SW 1271 (cell line): ENCODE data around the gene ERG.

Experiments used
- DNase-seq, 2 experiments: peaks; one replicate each; lab custom pipeline; 2025; lab: John Stamatoyannopoulos, UW

The ERG gene

GRCh38 chr21:38498057-38498833 lies at the start of gene ERG:
TSS of gene ERG (minus strand) at chr21:38498477. CDS start at chr21:38498380, 97 bp downstream.
- DNase-seq: no peak

GRCh38 chr21:38544661-38545060 lies 46.4 kb upstream of the ERG start:
- DNase-seq: no peak

GRCh38 chr21:38542263-38542662 lies 44.0 kb upstream of the ERG start:
- no peak for DNase-seq

GRCh38 chr21:38538353-38538752 lies 40.1 kb upstream of the ERG start:
- no peak for DNase-seq

- DNase-seq: no peak
Observed at GRCh38 chr21:38534591-38534990, 36.3 kb upstream of the ERG start.

GRCh38 chr21:38533887-38534286 lies 35.6 kb upstream of the ERG start:
- no peak for DNase-seq

GRCh38 chr21:38531591-38531990 lies 33.3 kb upstream of the ERG start:
- no peak for DNase-seq

- DNase-seq: no peak
Observed at GRCh38 chr21:38531039-38531541, 32.8 kb upstream of the ERG start.

GRCh38 chr21:38527737-38528136 lies 29.5 kb upstream of the ERG start:
- no peak for DNase-seq

GRCh38 chr21:38525454-38525853 lies 27.2 kb upstream of the ERG start:
- no peak for DNase-seq

- no peak for DNase-seq
Observed at GRCh38 chr21:38524168-38525153, 26.2 kb upstream of the ERG start.

- no peak for DNase-seq
Observed at GRCh38 chr21:38520511-38520910, 22.2 kb upstream of the ERG start.

GRCh38 chr21:38511662-38512243 lies 13.5 kb upstream of the ERG start:
- no peak for DNase-seq

- no peak for DNase-seq
Observed at GRCh38 chr21:38511198-38511597, 12.9 kb upstream of the ERG start.

GRCh38 chr21:38507374-38507942 lies 9.2 kb upstream of the ERG start:
- no peak for DNase-seq

GRCh38 chr21:38506661-38507281 lies 8.5 kb upstream of the ERG start:
- no peak for DNase-seq

GRCh38 chr21:38505654-38506523 lies 7.6 kb upstream of the ERG start:
- DNase-seq: peak in 1 of 2 experiments; percentile 22

- no peak for DNase-seq
Observed at GRCh38 chr21:38504066-38504465, 5.8 kb upstream of the ERG start.

GRCh38 chr21:38503583-38503982 lies 5.3 kb upstream of the ERG start:
- DNase-seq: no peak

GRCh38 chr21:38500073-38500472 lies 1.8 kb upstream of the ERG start:
- DNase-seq: no peak

GRCh38 chr21:38499296-38499695 lies 1.0 kb upstream of the ERG start:
- DNase-seq: no peak
